Neuronal stem cell (in vitro differentiated cells): ENCODE data around the gene ALDH3B2.
A peak's percentile ranks its signal among the peaks of the same experiment; 100 is the strongest.

Experiments used
- DNase-seq: peaks from one replicate; pipeline ENCODE4 v3.0.0-alpha.2; 2013; ENCODE audit warnings: low spot score
- H2AFZ ChIP-seq: one replicate; pipeline ENCODE4 v1.6.1; 2013; ENCODE audit warnings: mild to moderate bottlenecking, low read length, inconsistent platforms
- H2AK5ac ChIP-seq: 2 replicates; pipeline ENCODE4 v1.6.1; 2013; ENCODE audit warnings: low read depth, mild to moderate bottlenecking, inconsistent platforms, low read length, moderate library complexity, mixed read lengths
- H2BK120ac ChIP-seq: 2 replicates; pipeline ENCODE4 v1.6.1; 2013; ENCODE audit warnings: low read depth, mild to moderate bottlenecking, inconsistent platforms, low read length, moderate library complexity, mixed read lengths
- H2BK12ac ChIP-seq: one replicate; pipeline ENCODE4 v1.6.1; 2013; ENCODE audit warnings: low read length, inconsistent platforms
- H2BK15ac ChIP-seq: 2 replicates; pipeline ENCODE4 v1.6.1; 2013; ENCODE audit warnings: mild to moderate bottlenecking, low read length, inconsistent platforms, mixed read lengths
- H2BK5ac ChIP-seq: one replicate; pipeline ENCODE4 v1.6.1; 2013; ENCODE audit warnings: inconsistent platforms, mild to moderate bottlenecking, low read length, moderate library complexity
- H3K14ac ChIP-seq: one replicate; pipeline ENCODE4 v1.6.1; 2013; ENCODE audit warnings: low read length, inconsistent platforms
- H3K18ac ChIP-seq: 2 replicates; pipeline ENCODE4 v1.6.1; 2013; ENCODE audit warnings: low read length, inconsistent platforms
- H3K23ac ChIP-seq: 2 replicates; pipeline ENCODE4 v1.6.1; 2013; ENCODE audit warnings: low read depth, mild to moderate bottlenecking, mixed read lengths, low read length, inconsistent platforms; ENCODE audit not compliant: poor library complexity
- H3K27ac ChIP-seq: replicated peaks from 3 replicates; pipeline ENCODE4 v1.5.1; 2013; ENCODE audit warnings: low read length, inconsistent platforms
- H3K27me3 ChIP-seq, 3 experiments: 2 replicates each; pipeline ENCODE4 v1.6.1; 2013; ENCODE audit warnings: low read length in 3 of 3, mild to moderate bottlenecking in 2 of 3, inconsistent platforms in 1 of 3, low read depth in 1 of 3, mixed read lengths in 1 of 3, moderate library complexity in 1 of 3; ENCODE audit not compliant: control insufficient read depth in 3 of 3, insufficient read depth in 3 of 3
- H3K36me3 ChIP-seq, 2 donors: replicated peaks in 1 of 2; 2 replicates each; pipeline ENCODE4 v1.6.1; 2013; ENCODE audit warnings: low read length in 2 of 2; ENCODE audit not compliant: control insufficient read depth in 2 of 2, insufficient read depth in 2 of 2
- H3K4ac ChIP-seq: 2 replicates; pipeline ENCODE4 v1.6.1; 2013; ENCODE audit warnings: inconsistent platforms, mild to moderate bottlenecking, low read length, moderate library complexity
- H3K4me1 ChIP-seq, 2 donors: 1 replicate in 1 of 2; 2 replicates in 1 of 2; pipeline ENCODE4 v1.6.1; 2013; ENCODE audit warnings: low read length in 2 of 2, low read depth in 1 of 2; ENCODE audit not compliant: control insufficient read depth in 2 of 2, insufficient read depth in 1 of 2
- H3K4me2 ChIP-seq: one replicate; pipeline ENCODE4 v1.6.1; 2013; ENCODE audit warnings: mild to moderate bottlenecking, low read length, inconsistent platforms; ENCODE audit not compliant: insufficient read depth, poor library complexity, severe bottlenecking
- H3K4me3 ChIP-seq, 2 donors: 2 replicates each; pipeline ENCODE4 v1.5.1; 2013; ENCODE audit warnings: low read length in 2 of 2, mild to moderate bottlenecking in 2 of 2, inconsistent platforms in 1 of 2, moderate library complexity in 1 of 2
- H3K79me1 ChIP-seq: one replicate; pipeline ENCODE4 v1.6.1; 2013; ENCODE audit warnings: low read depth, mild to moderate bottlenecking, inconsistent platforms, low read length, moderate library complexity
- H3K9ac ChIP-seq: one replicate; pipeline ENCODE4 v1.6.1; 2013; ENCODE audit warnings: mild to moderate bottlenecking, low read depth, low read length, inconsistent platforms; ENCODE audit not compliant: poor library complexity
- H3K9me3 ChIP-seq, 2 donors: replicated peaks in 1 of 2; 2 replicates each; pipeline versions ENCODE3 to v1.6.1; 2013; ENCODE audit warnings: low read length in 2 of 2, mild to moderate bottlenecking in 2 of 2, inconsistent platforms in 1 of 2, low read depth in 1 of 2, mixed read lengths in 1 of 2, moderate library complexity in 1 of 2; ENCODE audit not compliant: control insufficient read depth in 2 of 2, insufficient read depth in 1 of 2
- H4K8ac ChIP-seq: one replicate; pipeline ENCODE4 v1.6.1; 2013; ENCODE audit warnings: low read depth, mild to moderate bottlenecking, inconsistent platforms, low read length, moderate library complexity
- H4K91ac ChIP-seq: one replicate; pipeline ENCODE4 v1.6.1; 2013; ENCODE audit warnings: low read length, low read depth, mild to moderate bottlenecking, inconsistent platforms; ENCODE audit not compliant: poor library complexity
- WGBS, 2 donors: extraction: QIAGEN DNeasy Blood & Tissue Kit; methylation state at CpG; one replicate each; pipeline ENCODE4 v1.1.7; 2013; ENCODE audit warnings: missing lambda C conversion rate in 2 of 2, mixed read lengths in 1 of 2; ENCODE audit not compliant: insufficient read length in 2 of 2, insufficient replicate concordance in 1 of 2; ENCODE audit errors: extremely low coverage in 2 of 2; 5-methylcytosine and 5-hydroxymethylcytosine counted together

Gene ALDH3B2

DNA sequence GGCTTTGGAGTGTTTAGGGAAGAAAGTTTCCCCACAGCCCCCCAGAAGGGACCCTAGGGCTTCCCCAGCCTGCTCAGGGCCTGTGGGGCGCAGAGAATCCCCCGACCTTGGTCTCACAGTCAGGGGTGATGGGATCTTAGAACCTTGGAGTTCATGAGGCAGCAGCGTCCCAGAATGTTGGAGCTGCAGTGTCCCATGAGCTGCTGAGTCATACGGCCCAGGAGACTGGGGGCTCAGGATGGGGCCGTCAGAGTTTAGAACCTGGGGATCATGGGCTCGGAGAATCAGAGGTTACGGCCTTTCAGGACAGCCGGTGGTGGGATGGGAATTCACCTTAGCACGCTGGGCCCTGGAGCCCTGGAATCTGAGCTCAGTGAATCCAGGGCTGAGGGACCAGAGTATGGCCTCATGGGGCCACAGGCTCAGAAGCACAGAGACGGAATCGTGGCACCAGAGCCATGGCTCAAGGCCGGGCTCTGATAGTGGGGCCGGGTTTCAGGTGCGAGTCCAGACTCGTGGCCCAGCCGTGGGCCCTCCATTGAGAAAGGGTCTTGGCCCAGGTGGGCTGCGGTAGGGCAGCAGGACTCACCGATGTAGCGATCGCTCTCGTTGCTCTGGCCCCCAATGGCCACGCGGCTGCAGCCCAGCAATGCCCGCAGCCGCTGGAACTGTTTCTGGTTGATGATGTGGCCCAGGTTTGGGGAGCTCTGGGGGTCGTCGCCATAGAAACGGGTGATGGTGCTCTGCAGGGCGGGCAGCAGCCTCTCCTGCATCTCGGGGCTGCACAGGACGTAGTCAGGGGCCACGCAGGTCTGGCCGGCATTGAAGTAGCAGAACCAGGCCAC lies 9.5 kb downstream of the ALDH3B2 start:
- Histone ChIP-seq H3K79me1 (no peaks in the 10 kb centered on the region), H4K8ac (no peak overlapping the region)
- no CpG with 5 or more reads among the region's 33 CpGs for WGBS, 2 donors

GRCh38 chr11:67664213-67664585 lies 10.2 kb downstream of the ALDH3B2 start:
- no CpG with 5 or more reads among the region's 16 CpGs for WGBS, 2 donors
- H2BK5ac ChIP-seq = peak overlapping the region; percentile 82
- peaks cover 0 to 14% (median 0%) of the 10 kb centered on the region in 3 experiments for H3K27me3 ChIP-seq
- H3K4me2 ChIP-seq = no peak overlapping the region
- no peak overlapping the region for H4K91ac ChIP-seq
- no peak overlapping the region for H3K4me3 ChIP-seq
- H3K9ac ChIP-seq = no peak overlapping the region
- H2AFZ ChIP-seq = no peak overlapping the region
- no peaks in the 10 kb centered on the region for H3K9me3 ChIP-seq
- DNase-seq = no peak
- peak overlapping the region; percentile 17 for H4K8ac ChIP-seq
- H3K4me1 ChIP-seq = no peaks in the 10 kb centered on the region
- H2BK15ac ChIP-seq = peak overlapping the region; percentile 94
- H3K18ac ChIP-seq = peak overlapping the region; percentile 80
- H3K27ac ChIP-seq = no peak overlapping the region
- no peaks in the 10 kb centered on the region for H3K79me1 ChIP-seq
- H3K14ac ChIP-seq = peak overlapping the region; percentile 99
- no peak overlapping the region for H3K4ac ChIP-seq
- peaks cover 0 to 2% of the 10 kb centered on the region in 2 donors for H3K36me3 ChIP-seq
- H3K23ac ChIP-seq = peak overlapping the region; percentile 80
- H2AK5ac ChIP-seq = peak overlapping the region; percentile 70
- H2BK120ac ChIP-seq = no peak overlapping the region
- H2BK12ac ChIP-seq = peak overlapping the region; percentile 84

More for the DNA sequence above, 9.5 kb downstream of the ALDH3B2 start:
- Histone ChIP-seq H2AFZ (no peak overlapping the region), H3K27me3 (peaks cover 0 to 14% (median 0%) of the 10 kb centered on the region in 3 experiments), H2BK15ac (peak overlapping the region; percentile 83), H4K91ac (no peak overlapping the region), H3K9me3 (no peaks in the 10 kb centered on the region), H2BK120ac (no peak overlapping the region), H2BK12ac (peak overlapping the region; percentile 58), H3K27ac (no peak overlapping the region), H3K4me3 (no peak overlapping the region), H3K18ac (peak overlapping the region; percentile 80), H3K4me1 (no peaks in the 10 kb centered on the region), H3K23ac (peak overlapping the region; percentile 80), H3K14ac (no peak overlapping the region), H3K4me2 (no peak overlapping the region), H3K36me3 (peaks cover 0 to 2% of the 10 kb centered on the region in 2 donors), H2BK5ac (no peak overlapping the region), H3K4ac (no peak overlapping the region), H3K9ac (no peak overlapping the region), H2AK5ac (peak overlapping the region; percentile 70)
- DNase-seq = no peak

DNA sequence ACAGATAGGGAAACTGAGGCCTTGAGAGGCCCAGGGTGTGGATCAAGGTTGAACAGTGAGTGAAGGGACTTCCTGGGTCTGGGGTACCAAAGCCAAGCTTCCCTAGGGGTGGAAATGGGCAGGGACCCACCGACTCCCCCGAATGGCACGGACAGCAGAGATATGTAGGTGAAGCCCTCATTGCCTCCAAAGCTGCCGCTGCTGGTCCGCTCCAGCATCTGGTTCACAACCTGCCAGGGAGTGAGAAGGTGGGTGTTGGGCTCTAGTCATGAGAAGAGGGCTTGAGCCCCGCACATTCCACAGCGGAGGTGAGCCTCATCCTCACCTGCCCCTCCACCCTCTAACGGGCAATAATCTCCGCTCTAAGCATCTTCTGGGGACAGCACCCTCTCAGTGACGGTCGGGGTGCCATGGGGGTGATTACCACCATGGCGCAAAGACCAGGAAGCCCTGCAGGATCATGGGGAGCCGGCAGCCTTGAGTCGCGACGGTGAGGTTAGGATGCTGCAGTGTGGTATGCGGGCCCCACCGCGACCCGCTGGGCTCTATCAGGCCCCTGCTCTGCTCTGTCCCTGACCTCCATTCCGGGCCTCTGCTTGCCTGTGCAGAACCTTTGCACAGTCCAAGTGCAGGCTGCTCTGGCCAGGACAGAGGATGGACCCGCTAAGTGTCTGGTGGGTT lies 10.8 kb downstream of the ALDH3B2 start:
- no peak overlapping the region for H4K8ac ChIP-seq

More for the DNA sequence above, 10.8 kb downstream of the ALDH3B2 start:
- H2BK15ac ChIP-seq = peak overlapping the region; percentile 94
- no peaks in the 10 kb centered on the region for H3K4me1 ChIP-seq
- peaks cover 0 to 14% (median 0%) of the 10 kb centered on the region in 3 experiments for H3K27me3 ChIP-seq
- H3K4ac ChIP-seq = peak overlapping the region; percentile 66
- H3K18ac ChIP-seq = no peak overlapping the region
- no peaks in the 10 kb centered on the region for H3K9me3 ChIP-seq
- H3K4me3 ChIP-seq = no peak overlapping the region
- no peak for DNase-seq
- peak overlapping the region; percentile 44 for H3K9ac ChIP-seq
- no peak overlapping the region for H3K4me2 ChIP-seq
- H3K14ac ChIP-seq = peak overlapping the region; percentile 99
- H2AK5ac ChIP-seq = peak overlapping the region; percentile 53
- H2BK120ac ChIP-seq = peak overlapping the region; percentile 16
- H2BK12ac ChIP-seq = peak overlapping the region; percentile 58
- no peaks in the 10 kb centered on the region for H3K36me3 ChIP-seq
- no CpG with 5 or more reads among the region's 22 CpGs for WGBS, 2 donors
- peak overlapping the region; percentile 82 for H2BK5ac ChIP-seq
- peak overlapping the region; percentile 80 for H3K23ac ChIP-seq
- no peak overlapping the region for H2AFZ ChIP-seq
- no peak overlapping the region for H3K27ac ChIP-seq
- H3K79me1 ChIP-seq = no peaks in the 10 kb centered on the region
- H4K91ac ChIP-seq = no peak overlapping the region
